GM10248 (cell line): ENCODE data around the gene CD1B.
A peak's percentile ranks its signal among the peaks of the same experiment; 100 is the strongest.

ENCODE experiments used
- CTCF ChIA-PET: fragments of 300-600 bp; sonication (Branson Sonifier 250); formaldehyde crosslinking; extraction: SDS; loops from one replicate; lab custom pipeline; 2021; ENCODE audit warnings: antibody characterized with exemption; lab: Yijun Ruan, JAX
- POLR2A ChIA-PET: fragments of 350-650 bp; sonication (Branson Sonifier 250); formaldehyde crosslinking; extraction: SDS; loops from one replicate; lab custom pipeline; 2020; ENCODE audit warnings: antibody characterized with exemption; lab: Yijun Ruan, JAX
- DNase-seq: peaks from one replicate; pipeline ENCODE4 v3.0.0; 2012; ENCODE audit errors: extremely low spot score
- TF ChIP-seq, protein P1 (sequence below): IDR thresholded peaks from 2 replicates; pipeline ENCODE4 v1.5.1; 2012; ENCODE audit warnings: mild to moderate bottlenecking, low read depth; ENCODE audit errors: extremely low read depth, missing control alignments, control extremely low read depth

Gene CD1B

GRCh38 chr1:158335213-158335532, 3.8 kb upstream of the CD1B start:
- TF ChIP-seq, protein P1, sequence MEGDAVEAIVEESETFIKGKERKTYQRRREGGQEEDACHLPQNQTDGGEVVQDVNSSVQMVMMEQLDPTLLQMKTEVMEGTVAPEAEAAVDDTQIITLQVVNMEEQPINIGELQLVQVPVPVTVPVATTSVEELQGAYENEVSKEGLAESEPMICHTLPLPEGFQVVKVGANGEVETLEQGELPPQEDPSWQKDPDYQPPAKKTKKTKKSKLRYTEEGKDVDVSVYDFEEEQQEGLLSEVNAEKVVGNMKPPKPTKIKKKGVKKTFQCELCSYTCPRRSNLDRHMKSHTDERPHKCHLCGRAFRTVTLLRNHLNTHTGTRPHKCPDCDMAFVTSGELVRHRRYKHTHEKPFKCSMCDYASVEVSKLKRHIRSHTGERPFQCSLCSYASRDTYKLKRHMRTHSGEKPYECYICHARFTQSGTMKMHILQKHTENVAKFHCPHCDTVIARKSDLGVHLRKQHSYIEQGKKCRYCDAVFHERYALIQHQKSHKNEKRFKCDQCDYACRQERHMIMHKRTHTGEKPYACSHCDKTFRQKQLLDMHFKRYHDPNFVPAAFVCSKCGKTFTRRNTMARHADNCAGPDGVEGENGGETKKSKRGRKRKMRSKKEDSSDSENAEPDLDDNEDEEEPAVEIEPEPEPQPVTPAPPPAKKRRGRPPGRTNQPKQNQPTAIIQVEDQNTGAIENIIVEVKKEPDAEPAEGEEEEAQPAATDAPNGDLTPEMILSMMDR = no peak
- ChIA-PET POLR2A (no interaction called here), CTCF (interaction anchor here (1.6 kb wide), 1 partner anchor 131 kb away, joined by 4 read pairs; no protein-coding TSS in a partner anchor)
- no peak for DNase-seq

DNA sequence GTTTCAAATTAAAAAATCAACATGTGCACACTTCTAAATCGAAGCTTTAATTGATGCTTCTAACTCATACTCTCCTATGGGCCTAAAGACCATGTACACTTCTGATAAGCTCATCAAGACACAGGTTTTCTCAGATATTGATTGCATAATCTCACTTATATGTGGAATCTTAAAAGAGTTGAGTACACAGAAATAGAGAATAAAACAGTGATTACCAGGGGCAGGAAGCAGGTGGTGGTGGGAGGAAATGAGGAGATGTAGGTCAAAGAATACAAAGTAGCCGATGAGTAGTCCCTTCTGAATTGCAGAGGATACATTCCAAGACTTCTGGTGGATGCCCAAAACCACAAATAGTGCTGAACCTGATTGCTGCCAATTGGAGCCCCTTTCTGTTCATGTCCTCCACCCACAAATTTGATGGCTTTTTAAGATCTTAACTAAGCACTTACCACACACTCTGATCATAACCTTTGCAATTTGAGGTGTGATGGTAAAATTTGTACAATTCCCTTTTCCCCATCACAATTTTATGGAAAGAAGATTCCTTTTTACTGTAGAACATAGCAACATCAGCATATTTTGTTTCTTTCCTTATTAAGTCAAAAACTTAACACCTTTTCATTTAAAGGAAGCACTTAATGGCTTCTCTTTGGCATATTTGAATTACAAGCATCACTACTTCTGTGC, 3.3 kb upstream of the CD1B start:
- CTCF ChIA-PET = no interaction called here
- TF ChIP-seq, protein P1 = no peak
- DNase-seq = no peak
- POLR2A ChIA-PET = no interaction called here

- ChIA-PET CTCF (interaction anchor here (5.0 kb wide), 1 partner anchor 130 kb away, joined by 53 read pairs; no protein-coding TSS in a partner anchor), POLR2A (no interaction called here)
- TF ChIP-seq, protein P1 = no peak
- DNase-seq = no peak
These were observed 2.2 kb upstream of the CD1B start for GRCh38 chr1:158333405-158334155.

DNA sequence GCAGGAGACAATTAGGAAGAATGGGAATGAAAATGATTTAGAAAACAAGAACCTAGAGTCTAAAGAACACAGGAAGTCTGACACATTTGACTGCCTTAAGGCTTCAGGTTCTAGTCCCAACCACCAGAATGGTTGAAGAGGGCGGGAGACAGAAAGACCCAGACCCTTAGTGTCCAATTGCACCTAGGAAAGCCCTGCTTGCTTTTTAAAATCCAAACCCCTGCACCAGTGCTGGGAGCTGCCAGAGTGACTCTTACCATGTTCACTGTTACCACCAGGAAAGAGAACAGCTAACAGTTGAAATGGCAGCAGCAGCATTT, 265 bp downstream of the CD1B start:
- CTCF ChIA-PET = interaction anchor here (1.4 to 5.0 kb wide), 3 partner anchors 74 to 127 kb away, joined by 5 to 53 read pairs (median 8); no protein-coding TSS in a partner anchor
- DNase-seq = no peak
- POLR2A ChIA-PET = no interaction called here
- TF ChIP-seq, protein P1 = no peak

GRCh38 chr1:158330391-158331105, 783 bp downstream of the CD1B start:
- TF ChIP-seq, protein P1 = no peak
- ChIA-PET POLR2A (no interaction called here), CTCF (interaction anchor here (0.8 to 5.0 kb wide), 15 partner anchors 9 to 210 kb away, joined by 3 to 53 read pairs (median 4); no protein-coding TSS in a partner anchor)
- no peak for DNase-seq

DNA sequence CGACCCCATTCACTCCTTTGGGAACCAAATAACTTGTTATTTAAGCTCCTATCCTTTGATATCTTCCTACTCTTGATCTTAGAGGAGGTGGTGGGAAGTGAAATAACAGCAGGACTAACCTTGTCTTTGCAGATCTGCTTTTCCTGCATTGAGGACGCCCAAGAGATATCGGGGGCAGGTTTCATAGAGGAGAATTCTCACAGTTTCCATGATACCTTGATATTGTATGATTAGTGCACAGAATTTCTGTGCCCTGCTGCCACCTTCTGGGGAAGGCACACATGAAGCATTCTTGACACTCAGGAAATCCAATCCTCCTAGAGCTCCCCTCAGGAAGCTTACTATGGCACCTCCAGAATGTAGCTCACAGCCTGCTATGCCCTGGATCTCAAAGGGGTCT, 1.6 kb downstream of the CD1B start:
- CTCF ChIA-PET = interaction anchor here (0.8 to 5.0 kb wide), 18 partner anchors 9 to 1240 kb away, joined by 3 to 53 read pairs (median 4); no protein-coding TSS in a partner anchor
- DNase-seq = peak; percentile 51
- POLR2A ChIA-PET = no interaction called here
- TF ChIP-seq, protein P1 = peak; percentile 53
